Measurements from ENCODE around the gene SPACA4.

Gene SPACA4

DNA sequence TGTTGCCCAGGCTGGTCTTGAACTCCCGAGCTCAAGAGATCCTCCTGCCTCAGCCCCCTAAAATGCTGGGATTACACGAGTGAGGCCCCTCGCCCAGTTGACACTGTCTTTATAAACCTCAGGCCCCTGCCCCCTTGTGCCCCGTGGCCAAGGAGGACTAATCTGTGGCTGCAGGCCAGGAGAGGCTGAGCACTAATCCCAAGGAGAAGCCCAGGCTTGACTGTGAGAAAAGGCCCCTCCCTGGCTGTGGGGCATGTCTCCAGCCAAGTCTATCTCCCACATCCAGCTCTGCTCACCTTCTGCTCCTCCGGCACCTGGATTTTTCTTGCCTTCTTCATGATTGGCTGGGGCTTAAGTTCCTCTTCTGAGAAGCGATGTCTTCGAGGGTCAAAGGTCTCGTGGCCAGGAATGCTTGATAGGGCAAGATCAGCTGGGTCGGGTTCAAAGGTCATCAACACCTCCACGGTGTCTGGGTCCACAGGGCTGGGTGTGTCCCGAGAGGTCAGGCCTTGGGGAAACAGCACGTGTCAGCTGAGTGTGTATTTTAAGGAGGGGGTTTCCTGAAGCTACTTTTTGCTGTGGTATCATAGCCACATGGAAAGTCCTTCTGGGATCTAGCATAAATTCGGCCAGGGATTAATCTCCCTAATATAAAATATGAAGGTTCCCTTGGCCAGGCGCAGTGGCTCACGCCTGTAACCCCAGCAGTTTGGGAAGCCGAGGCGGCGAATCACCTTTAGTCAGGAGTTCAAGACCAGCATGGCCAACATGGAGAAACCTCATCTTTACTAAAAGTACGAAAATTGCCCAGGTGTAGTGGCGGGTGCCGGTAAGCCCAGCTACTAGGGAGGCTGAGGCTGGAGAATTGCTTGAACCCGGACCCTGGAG lies 26.9 kb downstream of the SPACA4 start:
- in situ Hi-C loops (cut with HindIII; ENCODE audit: low sequenced_read_pairs), result no loop called here
- TF ChIP-seq CTCF (IDR thresholded peaks at IDR 0.05; ENCODE audit: low read depth, low read length, missing control alignments), result no peak
- no peak overlapping the region for H3K4me3 ChIP-seq (ENCODE audit: low read depth, low read length)
- no peak for DNase-seq (ENCODE audit: low read depth)

GRCh38 chr19:48634036-48634342 lies 27.4 kb downstream of the SPACA4 start:
- TF ChIP-seq CTCF (IDR thresholded peaks at IDR 0.05; ENCODE audit: low read depth, low read length, missing control alignments), result no peak
- DNase-seq (ENCODE audit: low read depth), result no peak
- in situ Hi-C loops (cut with HindIII; ENCODE audit: low sequenced_read_pairs), result no loop called here
- H3K4me3 ChIP-seq (ENCODE audit: low read depth, low read length), result no peak overlapping the region

- no peak for TF ChIP-seq CTCF (IDR thresholded peaks at IDR 0.05; ENCODE audit: low read depth, low read length, missing control alignments)
- H3K4me3 ChIP-seq (ENCODE audit: low read depth, low read length), result no peak overlapping the region
- in situ Hi-C loops (cut with HindIII; ENCODE audit: low sequenced_read_pairs), result no loop called here
- peak; percentile 78 for DNase-seq (ENCODE audit: low read depth)
Observed at GRCh38 chr19:48634424-48635262, 28.1 kb downstream of the SPACA4 start.

GRCh38 chr19:48635263-48635965 lies 28.9 kb downstream of the SPACA4 start:
- peak overlapping the region; percentile 50 for H3K4me3 ChIP-seq (ENCODE audit: low read depth, low read length)
- no peak for TF ChIP-seq CTCF (IDR thresholded peaks at IDR 0.05; ENCODE audit: low read depth, low read length, missing control alignments)
- DNase-seq (ENCODE audit: low read depth), result no peak
- in situ Hi-C loops (cut with HindIII; ENCODE audit: low sequenced_read_pairs), result no loop called here

DNA sequence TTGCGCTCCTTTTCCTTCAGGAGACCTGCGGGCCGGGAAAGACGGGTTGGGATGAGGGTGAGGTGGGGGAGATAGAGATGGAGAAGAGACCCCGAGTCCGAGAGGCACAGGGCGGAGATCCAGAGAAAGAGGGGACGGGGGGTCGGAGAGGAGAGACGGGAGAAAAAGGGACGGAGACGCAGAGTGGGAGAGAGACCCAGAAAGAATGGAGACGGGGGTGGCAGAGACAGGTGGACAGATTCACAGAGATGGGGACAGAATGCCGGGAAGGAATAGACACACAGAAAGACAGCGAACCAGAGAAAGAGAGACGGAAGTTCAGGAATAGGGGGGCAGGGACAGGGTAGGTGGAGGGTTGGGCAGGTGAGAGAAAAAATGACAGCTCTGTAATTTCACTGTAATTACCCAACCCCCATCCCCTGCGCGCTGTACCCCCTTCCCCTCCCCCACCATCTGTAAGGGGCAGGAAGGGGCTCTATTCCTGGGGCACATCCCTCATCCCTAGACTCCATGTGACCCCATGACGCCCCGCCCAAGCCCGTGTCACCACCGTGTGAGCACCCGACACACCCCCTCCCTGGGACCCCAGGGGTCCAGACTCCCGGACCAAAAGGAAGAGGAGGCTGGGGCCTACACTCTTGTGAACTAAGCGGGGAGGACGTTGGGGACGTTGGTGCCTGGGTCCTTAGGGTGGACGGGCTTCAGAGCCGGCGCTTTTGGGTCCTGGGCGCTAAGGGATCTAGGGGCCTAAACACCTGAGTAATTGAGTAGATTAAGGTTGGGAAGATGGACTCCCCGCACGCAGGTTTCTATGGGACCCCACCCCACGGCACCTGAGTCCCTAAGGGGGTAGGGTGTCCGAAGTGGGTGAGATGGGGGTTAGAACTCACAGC lies 29.7 kb downstream of the SPACA4 start:
- in situ Hi-C loops (cut with HindIII; ENCODE audit: low sequenced_read_pairs), result no loop called here
- no peak for TF ChIP-seq CTCF (IDR thresholded peaks at IDR 0.05; ENCODE audit: low read depth, low read length, missing control alignments)
- no peak for DNase-seq (ENCODE audit: low read depth)
- H3K4me3 ChIP-seq (ENCODE audit: low read depth, low read length), result peak overlapping the region; percentile 50
